ENCODE measurements around the gene TMEM92.
"Not testable (repeated sequence)": the region's sequence is repeated elsewhere in the genome, so short reads cannot be mapped to it uniquely, and the experiment has no call there.

TMEM92 gene

GRCh38 chr17:50299776-50300175 lies 25.5 kb downstream of the TMEM92 start:
- TF ChIP-seq, protein P1, sequence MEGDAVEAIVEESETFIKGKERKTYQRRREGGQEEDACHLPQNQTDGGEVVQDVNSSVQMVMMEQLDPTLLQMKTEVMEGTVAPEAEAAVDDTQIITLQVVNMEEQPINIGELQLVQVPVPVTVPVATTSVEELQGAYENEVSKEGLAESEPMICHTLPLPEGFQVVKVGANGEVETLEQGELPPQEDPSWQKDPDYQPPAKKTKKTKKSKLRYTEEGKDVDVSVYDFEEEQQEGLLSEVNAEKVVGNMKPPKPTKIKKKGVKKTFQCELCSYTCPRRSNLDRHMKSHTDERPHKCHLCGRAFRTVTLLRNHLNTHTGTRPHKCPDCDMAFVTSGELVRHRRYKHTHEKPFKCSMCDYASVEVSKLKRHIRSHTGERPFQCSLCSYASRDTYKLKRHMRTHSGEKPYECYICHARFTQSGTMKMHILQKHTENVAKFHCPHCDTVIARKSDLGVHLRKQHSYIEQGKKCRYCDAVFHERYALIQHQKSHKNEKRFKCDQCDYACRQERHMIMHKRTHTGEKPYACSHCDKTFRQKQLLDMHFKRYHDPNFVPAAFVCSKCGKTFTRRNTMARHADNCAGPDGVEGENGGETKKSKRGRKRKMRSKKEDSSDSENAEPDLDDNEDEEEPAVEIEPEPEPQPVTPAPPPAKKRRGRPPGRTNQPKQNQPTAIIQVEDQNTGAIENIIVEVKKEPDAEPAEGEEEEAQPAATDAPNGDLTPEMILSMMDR (IDR thresholded peaks at IDR 0.05; ENCODE audit: control insufficient read depth, extremely low read depth, insufficient read depth) = no peak
- no peak for DNase-seq (ENCODE audit: low read depth)
- H3K4me3 ChIP-seq (ENCODE audit: low read depth, low read length) = no peak overlapping the region

DNA sequence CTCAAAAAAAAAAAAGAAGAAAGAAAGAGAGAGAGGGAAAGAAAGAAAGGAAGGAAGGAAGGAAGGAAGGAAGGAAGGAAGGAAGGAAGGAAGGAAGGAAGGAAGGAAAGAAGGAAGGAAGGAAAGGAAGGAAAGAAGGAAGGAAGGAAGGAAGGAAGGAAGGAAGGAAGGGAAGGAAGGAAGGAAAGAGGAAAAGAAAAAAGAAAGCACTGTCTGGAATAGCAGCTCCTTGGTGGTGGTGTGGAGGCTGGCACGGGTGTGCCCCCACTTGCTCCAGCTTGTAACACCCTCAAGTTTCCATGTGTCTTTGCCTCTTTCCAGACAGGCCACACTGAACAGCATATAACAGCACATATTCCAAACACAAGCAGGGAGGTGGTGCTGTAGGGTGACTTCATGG lies 26.6 kb downstream of the TMEM92 start:
- not testable (repeated sequence) for H3K4me3 ChIP-seq (ENCODE audit: low read depth, low read length); DNase-seq (ENCODE audit: low read depth)

DNA sequence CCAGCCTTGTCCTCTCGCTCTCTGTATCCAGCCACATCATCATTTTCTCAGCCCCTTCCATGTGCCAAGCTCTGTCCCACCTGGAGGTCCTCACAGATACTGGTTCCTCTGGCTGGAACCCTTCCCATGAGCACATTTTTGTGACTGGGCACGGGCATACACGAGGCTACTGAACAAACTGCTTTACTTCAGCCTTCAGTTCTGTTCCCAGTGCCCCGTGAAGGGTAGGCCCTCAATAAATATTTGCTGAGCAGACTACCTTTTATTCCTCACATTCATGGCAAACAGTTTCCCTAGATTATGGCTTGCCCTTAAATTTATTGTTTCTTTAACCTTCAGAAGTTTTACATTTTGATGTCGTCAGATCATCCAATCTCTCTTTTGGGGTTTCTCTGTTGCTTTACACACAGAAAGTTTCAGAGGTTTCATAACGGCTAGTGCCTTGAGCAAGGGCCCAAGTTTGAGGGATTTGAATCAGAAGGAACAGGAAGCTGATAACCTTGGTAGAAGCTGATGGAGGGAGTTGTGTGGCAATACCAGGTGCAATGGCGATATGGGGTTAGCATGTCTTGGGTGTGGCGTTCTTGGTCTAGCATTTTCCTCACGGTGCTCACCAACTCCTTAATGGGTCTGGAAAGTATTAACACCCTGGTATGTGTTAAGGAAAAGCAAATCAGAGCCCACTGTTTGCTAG lies 27.8 kb downstream of the TMEM92 start:
- TF ChIP-seq, protein P1 (IDR thresholded peaks at IDR 0.05; ENCODE audit: control insufficient read depth, extremely low read depth, insufficient read depth) = no peak
- DNase-seq (ENCODE audit: low read depth) = no peak
- H3K4me3 ChIP-seq (ENCODE audit: low read depth, low read length) = no peak overlapping the region

DNA sequence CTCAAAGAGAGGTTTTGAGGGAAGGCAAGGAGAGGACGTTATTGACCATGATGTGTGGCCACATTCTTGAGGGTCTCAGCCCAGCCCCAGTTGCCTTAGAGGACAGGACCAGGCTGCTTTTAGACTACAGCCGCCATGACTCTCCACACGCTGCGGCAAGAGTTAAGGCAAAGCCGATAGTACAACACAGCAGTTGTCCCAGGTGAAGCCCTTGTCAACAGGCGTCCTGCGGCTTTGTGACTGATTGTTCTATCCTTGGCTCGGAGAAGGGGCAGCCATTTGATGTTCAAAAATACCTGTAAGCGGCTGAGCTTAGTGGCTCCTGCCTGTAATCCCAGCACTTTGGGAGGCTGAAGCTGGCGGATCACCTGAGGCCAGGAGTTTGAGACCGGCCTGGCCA lies 28.8 kb downstream of the TMEM92 start:
- no peak for DNase-seq (ENCODE audit: low read depth)
- H3K4me3 ChIP-seq (ENCODE audit: low read depth, low read length) = no peak overlapping the region
- TF ChIP-seq, protein P1 (IDR thresholded peaks at IDR 0.05; ENCODE audit: control insufficient read depth, extremely low read depth, insufficient read depth) = no peak

DNA sequence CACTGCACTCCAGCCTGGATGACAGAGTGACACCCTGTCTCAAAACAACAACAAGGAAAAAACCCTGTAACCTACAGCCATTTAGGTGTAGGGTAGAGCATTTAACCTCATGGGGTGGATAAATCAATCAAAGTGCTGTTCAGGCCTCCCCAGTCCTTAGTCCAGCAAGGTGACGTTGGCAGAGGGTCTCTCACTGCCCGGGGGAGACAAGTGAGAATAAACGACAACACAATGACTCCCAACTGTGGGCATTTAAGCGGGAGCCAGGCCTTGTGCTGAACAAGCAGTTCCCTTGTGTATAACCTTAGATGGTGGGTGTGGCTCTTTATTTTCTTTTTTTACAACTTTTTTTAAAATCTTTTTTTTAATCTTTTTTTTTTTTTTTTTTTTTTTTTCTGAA lies 29.3 kb downstream of the TMEM92 start:
- H3K4me3 ChIP-seq (ENCODE audit: low read depth, low read length) = no peak overlapping the region
- TF ChIP-seq, protein P1 (IDR thresholded peaks at IDR 0.05; ENCODE audit: control insufficient read depth, extremely low read depth, insufficient read depth) = no peak
- DNase-seq (ENCODE audit: low read depth) = no peak

- TF ChIP-seq, protein P1 (IDR thresholded peaks at IDR 0.05; ENCODE audit: control insufficient read depth, extremely low read depth, insufficient read depth) = no peak
- no peak for DNase-seq (ENCODE audit: low read depth)
- H3K4me3 ChIP-seq (ENCODE audit: low read depth, low read length) = no peak overlapping the region
Measured at GRCh38 chr17:50304781-50305404, 30.6 kb downstream of the TMEM92 start.

- H3K4me3 ChIP-seq (ENCODE audit: low read depth, low read length) = no peak overlapping the region
- no peak for DNase-seq (ENCODE audit: low read depth)
- TF ChIP-seq, protein P1 (IDR thresholded peaks at IDR 0.05; ENCODE audit: control insufficient read depth, extremely low read depth, insufficient read depth) = no peak
Measured at GRCh38 chr17:50307654-50308053, 33.4 kb downstream of the TMEM92 start.
